ENCODE measurements around the gene HPS6. TPM values are rescaled to one million over a fixed set of nuclear protein-coding genes. Genes with fewer than 3 reads are reported as not detected.
"Not testable (repeated sequence)": the region's sequence is repeated elsewhere in the genome, so short reads cannot be mapped to it uniquely, and the experiment has no call there.

HPS6 gene
- total RNA-seq, 1 donor from 2014 or later: 25.1 TPM

- peaks cover 12% of the 10 kb centered on the region for H3K4me1 Mint-ChIP-seq (ENCODE audit: unreplicated experiment)
- H3K27ac Mint-ChIP-seq (ENCODE audit: unreplicated experiment): no peak overlapping the region
- peaks cover 5% of the 10 kb centered on the region for H3K27me3 Mint-ChIP-seq (ENCODE audit: unreplicated experiment)
- DNase-seq (ENCODE audit: low spot score): no peak
- no peak overlapping the region for H3K4me3 Mint-ChIP-seq (ENCODE audit: unreplicated experiment)
- peaks cover 23% of the 10 kb centered on the region for H3K36me3 Mint-ChIP-seq (ENCODE audit: low read depth, unreplicated experiment)
- TF ChIP-seq CTCF (IDR thresholded peaks at IDR 0.05; ENCODE audit: unreplicated experiment): no peak
- no peaks in the 10 kb centered on the region for H3K9me3 Mint-ChIP-seq (ENCODE audit: unreplicated experiment)
Observed at GRCh38 chr10:102040305-102041050, 24.7 kb upstream of the HPS6 start.

- no peak for TF ChIP-seq CTCF (IDR thresholded peaks at IDR 0.05; ENCODE audit: unreplicated experiment)
- Mint-ChIP-seq H3K36me3 (ENCODE audit: low read depth, unreplicated experiment) (no peaks in the 10 kb centered on the region), H3K27me3 (ENCODE audit: unreplicated experiment) (peaks cover 2% of the 10 kb centered on the region), H3K4me3 (ENCODE audit: unreplicated experiment) (peak overlapping the region; percentile 26), H3K4me1 (ENCODE audit: unreplicated experiment) (peaks cover 20% of the 10 kb centered on the region), H3K27ac (ENCODE audit: unreplicated experiment) (peak overlapping the region; percentile 79), H3K9me3 (ENCODE audit: unreplicated experiment) (no peaks in the 10 kb centered on the region)
- no peak for DNase-seq (ENCODE audit: low spot score)
Observed at GRCh38 chr10:102045292-102045691, 19.9 kb upstream of the HPS6 start.

- H3K4me1 Mint-ChIP-seq (ENCODE audit: unreplicated experiment): peaks cover 20% of the 10 kb centered on the region
- peaks cover 3% of the 10 kb centered on the region for H3K27me3 Mint-ChIP-seq (ENCODE audit: unreplicated experiment)
- no peak overlapping the region for H3K4me3 Mint-ChIP-seq (ENCODE audit: unreplicated experiment)
Observed at GRCh38 chr10:102046095-102046494, 19.1 kb upstream of the HPS6 start.

GRCh38 chr10:102054881-102055646 lies 10.1 kb upstream of the HPS6 start:
- peaks cover 23% of the 10 kb centered on the region for H3K4me1 Mint-ChIP-seq (ENCODE audit: unreplicated experiment)
- H3K27ac Mint-ChIP-seq (ENCODE audit: unreplicated experiment): peak overlapping the region; percentile 89
- H3K36me3 Mint-ChIP-seq (ENCODE audit: low read depth, unreplicated experiment); H3K9me3 Mint-ChIP-seq (ENCODE audit: unreplicated experiment); H3K27me3 Mint-ChIP-seq (ENCODE audit: unreplicated experiment); DNase-seq (ENCODE audit: low spot score): not testable (repeated sequence)
- peak overlapping the region; percentile 96 for H3K4me3 Mint-ChIP-seq (ENCODE audit: unreplicated experiment)

More at GRCh38 chr10:102046095-102046494, 19.1 kb upstream of the HPS6 start:
- no peaks in the 10 kb centered on the region for H3K36me3 Mint-ChIP-seq (ENCODE audit: low read depth, unreplicated experiment)
- no peak for DNase-seq (ENCODE audit: low spot score)
- H3K9me3 Mint-ChIP-seq (ENCODE audit: unreplicated experiment): no peaks in the 10 kb centered on the region
- H3K27ac Mint-ChIP-seq (ENCODE audit: unreplicated experiment): no peak overlapping the region
- no peak for TF ChIP-seq CTCF (IDR thresholded peaks at IDR 0.05; ENCODE audit: unreplicated experiment)

GRCh38 chr10:102055647-102056419 lies 9.3 kb upstream of the HPS6 start, which contains the start of gene ARMH3:
ARMH3 (minus strand) TSS chr10:102056173; CDS start chr10:102040114, 16,059 bp downstream.
- Mint-ChIP-seq H3K36me3 (ENCODE audit: low read depth, unreplicated experiment) (peaks cover 5% of the 10 kb centered on the region), H3K9me3 (ENCODE audit: unreplicated experiment) (no peaks in the 10 kb centered on the region), H3K27me3 (ENCODE audit: unreplicated experiment) (peaks cover 10% of the 10 kb centered on the region), H3K4me1 (ENCODE audit: unreplicated experiment) (peaks cover 23% of the 10 kb centered on the region), H3K4me3 (ENCODE audit: unreplicated experiment) (peak within 1 kb of the TSS; percentile 96), H3K27ac (ENCODE audit: unreplicated experiment) (peak within 1 kb of the TSS; percentile 93)
- DNase-seq (ENCODE audit: low spot score): peak; percentile 87
- no peak for TF ChIP-seq CTCF (IDR thresholded peaks at IDR 0.05; ENCODE audit: unreplicated experiment)

Data from endothelial cell (in vitro differentiated cells).